Sigmoid colon (tissue), 4 donors: ENCODE data around the gene GRIP1.

Experiments
- CTCF ChIP-seq, 4 experiments: fragments of 450-650 bp in 3 of 4; fragments of 200-600 bp in 1 of 4; IDR thresholded peaks; one replicate each; pipeline ENCODE4 v1.5.1; 2016 to 2019; ENCODE audit warnings: antibody characterized with exemption in 4 of 4, mild to moderate bottlenecking in 3 of 4, moderate library complexity in 2 of 4
- EP300 ChIP-seq, 4 donors: sonication (generic); formaldehyde crosslinking; IDR thresholded peaks; one replicate each; pipeline ENCODE4 v1.6.1; 2017; ENCODE audit warnings: antibody characterized with exemption in 4 of 4

DNA sequence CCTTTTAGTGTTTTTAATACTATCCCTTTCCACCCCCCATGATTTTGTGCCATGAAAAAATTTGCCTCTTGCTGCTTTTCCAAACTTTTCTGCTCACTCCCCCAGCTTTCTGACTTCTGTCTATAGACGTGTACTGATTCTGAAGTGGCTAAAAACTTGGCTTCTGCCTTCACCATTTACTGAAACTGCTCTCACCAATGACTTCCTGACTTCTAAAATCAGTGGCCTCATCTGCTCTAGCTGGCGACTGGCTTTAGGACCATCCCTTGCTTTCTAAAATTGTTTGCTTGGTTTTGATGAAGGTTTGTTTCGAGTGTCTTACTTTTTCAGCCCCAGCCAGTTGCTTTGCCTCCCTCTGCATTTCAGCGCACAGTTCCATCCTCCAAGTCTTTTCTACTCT is 231.2 kb downstream of the GRIP1 start:
- TF ChIP-seq CTCF (IDR thresholded peaks at IDR 0.05) (no peak), EP300 (IDR thresholded peaks at IDR 0.05) (no peak)
